SK-N-SH (cell line): ENCODE measurements around the gene CBLN4. TPM values are rescaled to one million over a fixed set of nuclear protein-coding genes. Genes with fewer than 3 reads are reported as not detected.
A peak's percentile ranks its signal among the peaks of the same experiment; 100 is the strongest.

Experiments
- CTCF ChIA-PET: fragments of 300-600, 350-600 bp; formaldehyde crosslinking; extraction: SDS; loops from one replicate; lab custom pipeline; 2021; lab: Yijun Ruan, JAX
- POLR2A ChIA-PET: fragments of 350-600 bp; sonication (Branson Sonifier 250); formaldehyde crosslinking; extraction: SDS; loops from one replicate; lab custom pipeline; 2020; ENCODE audit warnings: antibody characterized with exemption, inconsistent platforms; lab: Yijun Ruan, JAX
- DNase-seq: peaks from one replicate; pipeline ENCODE4 v3.0.0; 2012
- H2AFZ ChIP-seq: fragments of 200-600 bp; sonication (generic); 2 replicates; pipeline ENCODE4 v1.8.1; 2016; ENCODE audit warnings: antibody characterized with exemption, mild to moderate bottlenecking, low read depth
- H3F3A ChIP-seq: fragments of 200-600 bp; sonication (generic); replicated peaks from 2 replicates; pipeline ENCODE3; 2016; ENCODE audit warnings: antibody characterized with exemption, mild to moderate bottlenecking; ENCODE audit not compliant: insufficient read depth
- H3K27ac ChIP-seq, 2 experiments: fragments of 200-500 bp in 1 of 2; fragments of 200-600 bp in 1 of 2; sonication (Bioruptor generic) in 1 of 2; sonication (generic), shearing (Covaris generic) in 1 of 2; 2 replicates each; pipeline versions ENCODE4 v1.5.1 to v1.6.1; 2014 to 2016; ENCODE audit warnings: low read depth in 2 of 2, inconsistent platforms in 1 of 2, low read length in 1 of 2, mild to moderate bottlenecking in 1 of 2, mixed read lengths in 1 of 2
- H3K27me3 ChIP-seq: fragments of 200-600 bp; sonication (generic), shearing (Covaris generic); 2 replicates; pipeline ENCODE4 v1.6.1; 2016; ENCODE audit warnings: mixed run types; ENCODE audit not compliant: insufficient read depth
- H3K36me3 ChIP-seq, 2 experiments: fragments of 200-500 bp in 1 of 2; fragments of 200-600 bp in 1 of 2; sonication (Bioruptor generic) in 1 of 2; sonication (generic) in 1 of 2; replicated peaks in 1 of 2; 2 replicates each; pipeline versions ENCODE3 to v1.5.1; 2014 to 2016; ENCODE audit warnings: low read length in 1 of 2, mild to moderate bottlenecking in 1 of 2; ENCODE audit not compliant: insufficient read depth in 2 of 2, control insufficient read depth in 1 of 2
- H3K4me1 ChIP-seq, 2 experiments: fragments of 200-500 bp in 1 of 2; fragments of 200-600 bp in 1 of 2; sonication (Bioruptor generic) in 1 of 2; sonication (generic), shearing (Covaris generic) in 1 of 2; 2 replicates each; pipeline versions ENCODE4 v1.5.1 to v1.6.1; 2014 to 2016; ENCODE audit warnings: low read depth in 1 of 2, low read length in 1 of 2, mixed run types in 1 of 2; ENCODE audit not compliant: insufficient read depth in 2 of 2, control insufficient read depth in 1 of 2
- H3K4me2 ChIP-seq: fragments of 200-600 bp; sonication (generic), shearing (Covaris generic); 2 replicates; pipeline ENCODE4 v1.6.1; 2017; ENCODE audit warnings: mixed run types
- H3K4me3 ChIP-seq, 2 experiments: fragments of 200-500 bp in 1 of 2; fragments of 200-600 bp in 1 of 2; sonication (Bioruptor generic) in 1 of 2; sonication (generic), shearing (Covaris generic) in 1 of 2; 2 replicates each; pipeline versions ENCODE4 v1.5.1 to v1.8.1; 2014 to 2016; ENCODE audit warnings: low read depth in 2 of 2, inconsistent platforms in 1 of 2, low read length in 1 of 2, mild to moderate bottlenecking in 1 of 2, mixed read lengths in 1 of 2, moderate library complexity in 1 of 2
- H3K79me2 ChIP-seq: fragments of 200-600 bp; sonication (generic); 2 replicates; pipeline ENCODE4 v1.8.1; 2017; ENCODE audit warnings: mild to moderate bottlenecking; ENCODE audit not compliant: insufficient read depth
- H3K9ac ChIP-seq: fragments of 200-600 bp; sonication (generic); 2 replicates; pipeline ENCODE4 v1.6.1; 2017; ENCODE audit warnings: mixed run types
- H3K9me2 ChIP-seq: fragments of 200-600 bp; sonication (generic); 2 replicates; pipeline ENCODE4 v1.6.1; 2017; ENCODE audit warnings: mixed run types
- H3K9me3 ChIP-seq: fragments of 200-600 bp; sonication (generic); 2 replicates; pipeline ENCODE4 v1.6.1; 2017; ENCODE audit warnings: mixed run types, mild to moderate bottlenecking, moderate library complexity
- H4K20me1 ChIP-seq: fragments of 200-600 bp; sonication (generic); 2 replicates; pipeline ENCODE4 v1.6.1; 2017; ENCODE audit warnings: mild to moderate bottlenecking, mixed run types; ENCODE audit not compliant: insufficient read depth
- CHD2 ChIP-seq: fragments of 150-350 bp; IDR thresholded peaks from 2 replicates; pipeline ENCODE4 v1.6.1; 2018; ENCODE audit warnings: low read length; ENCODE audit not compliant: partially characterized antibody
- EP300 ChIP-seq, 2 experiments: IDR thresholded peaks; 2 replicates each; pipeline versions ENCODE4 v1.4.0 to v1.6.1; 2012; ENCODE audit warnings: borderline replicate concordance in 1 of 2, low read depth in 1 of 2, low read length in 1 of 2
- FOXM1 ChIP-seq: IDR thresholded peaks from 2 replicates; pipeline ENCODE4 v1.4.0; 2012; ENCODE audit warnings: low read depth, mild to moderate bottlenecking
- GATA2 ChIP-seq: sonication (generic); formaldehyde crosslinking; IDR thresholded peaks from 2 replicates; pipeline ENCODE4 v1.5.0; 2020; ENCODE audit warnings: mild to moderate bottlenecking, missing genetic modification reagents
- IRF3 ChIP-seq: fragments of 150-350 bp; IDR thresholded peaks from 2 replicates; pipeline ENCODE4 v1.6.1; 2016; ENCODE audit warnings: mild to moderate bottlenecking, low read depth, low read length
- MEF2A ChIP-seq: IDR thresholded peaks from 2 replicates; pipeline ENCODE4 v1.4.0; 2012; ENCODE audit warnings: low read depth, borderline replicate concordance
- PBX3 ChIP-seq: IDR thresholded peaks from 2 replicates; pipeline ENCODE4; 2012
- POLR2AphosphoS5 ChIP-seq: IDR thresholded peaks from 2 replicates; pipeline ENCODE4 v1.6.1; 2012; ENCODE audit warnings: low read depth, low read length
- RAD21 ChIP-seq: IDR thresholded peaks from 2 replicates; pipeline ENCODE4 v1.6.1; 2012; ENCODE audit warnings: mild to moderate bottlenecking, low read length
- RCOR1 ChIP-seq: fragments of 150-350 bp; IDR thresholded peaks from 2 replicates; pipeline ENCODE4 v1.6.1; 2017; ENCODE audit warnings: antibody characterized with exemption, low read length
- REST ChIP-seq: IDR thresholded peaks from 2 replicates; pipeline ENCODE4 v1.6.1; 2012; ENCODE audit warnings: mild to moderate bottlenecking, low read depth, low read length, moderate library complexity
- RXRA ChIP-seq: IDR thresholded peaks from 2 replicates; pipeline ENCODE4 v1.4.0; 2012; ENCODE audit warnings: low read depth, mild to moderate bottlenecking, borderline replicate concordance
- SIN3A ChIP-seq: IDR thresholded peaks from 2 replicates; pipeline ENCODE4 v1.6.1; 2012; ENCODE audit warnings: low read depth, mild to moderate bottlenecking, low read length, moderate library complexity, borderline replicate concordance
- SMC3 ChIP-seq: IDR thresholded peaks from 2 replicates; pipeline ENCODE4 v1.6.1; 2012; ENCODE audit warnings: low read depth, low read length, improper control_type of control experiment
- TAF1 ChIP-seq: IDR thresholded peaks from 2 replicates; pipeline ENCODE4 v1.6.1; 2012; ENCODE audit warnings: low read depth, mild to moderate bottlenecking, low read length, moderate library complexity, borderline replicate concordance
- TCF12 ChIP-seq: IDR thresholded peaks from 2 replicates; pipeline ENCODE4 v1.4.0; 2012
- YY1 ChIP-seq: IDR thresholded peaks from 2 replicates; pipeline ENCODE4 v1.4.0; 2012; ENCODE audit warnings: low read depth, mild to moderate bottlenecking
- WGBS: methylation state at CpG from one replicate; pipeline ENCODE4 v1.1.6; 2017; ENCODE audit warnings: low lambda C conversion rate; 5-methylcytosine and 5-hydroxymethylcytosine counted together
- polyA plus RNA-seq, 3 experiments: library from polyadenylated mRNA; depleted of rRNA; stranded (reverse); fragments of >200 nt; gene quantifications; 2 replicates each; pipeline ENCODE4 v1.2.3, GENCODE V29; 2012
- TF ChIP-seq, protein P1 (sequence below): IDR thresholded peaks from 2 replicates; pipeline ENCODE4 v1.4.0; 2012; ENCODE audit warnings: low read depth, borderline replicate concordance
- TF ChIP-seq, protein P2 (sequence below): IDR thresholded peaks from 2 replicates; pipeline ENCODE4 v1.4.0; 2012; ENCODE audit warnings: low read depth, borderline replicate concordance

Gene CBLN4
- polyA plus RNA-seq, 1 of the 3 experiments (the other 2 are of a cell fraction): not detected

DNA sequence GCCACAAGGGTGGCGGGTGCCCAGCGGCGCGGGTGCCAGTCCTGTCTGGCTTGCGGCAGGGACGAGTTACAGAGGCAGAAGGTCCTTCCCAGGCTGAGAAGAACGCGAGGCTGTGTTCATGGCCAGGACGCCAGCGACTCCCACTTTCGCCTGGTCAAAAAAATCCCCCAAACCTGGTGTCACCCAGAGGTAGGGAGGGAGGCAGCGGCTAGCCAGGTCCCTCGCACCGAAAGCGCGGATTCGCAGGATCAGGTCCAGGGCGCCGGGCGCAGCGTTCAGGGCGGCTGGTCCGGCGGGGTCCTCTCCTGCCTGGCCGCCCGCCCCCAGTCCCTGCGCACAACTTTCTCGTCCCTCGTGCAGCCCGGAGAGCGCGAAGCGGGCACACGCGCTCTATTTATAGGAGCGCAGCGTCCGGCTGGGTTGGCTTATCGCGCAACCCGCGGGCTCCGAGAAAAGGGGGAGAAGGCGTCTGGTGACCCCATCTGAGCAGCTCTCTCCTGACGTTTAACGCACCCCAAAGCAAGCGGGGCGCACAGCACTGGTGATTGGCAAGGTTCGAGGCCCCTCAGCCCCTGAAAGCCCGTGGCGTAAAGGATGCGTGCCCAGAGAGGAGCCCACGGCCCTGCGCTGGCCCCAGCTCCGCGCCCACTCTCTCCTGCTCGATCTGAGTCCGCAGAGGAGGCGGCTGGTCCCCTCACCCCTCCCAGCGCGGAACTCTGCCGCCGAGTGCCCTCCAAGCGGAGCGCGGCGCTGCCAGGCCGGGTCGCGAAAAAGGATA is 519 bp downstream of the CBLN4 start:
- WGBS: 22% methylated on average over 30 of the region's 70 CpGs

More for the DNA sequence above, 519 bp downstream of the CBLN4 start:
- H3K4me2 ChIP-seq: no peak overlapping the region
- CTCF ChIA-PET: interaction anchor here (0.8 kb wide), 1 partner anchor 95 kb away, joined by 3 read pairs; no protein-coding TSS in a partner anchor
- no peaks in the 10 kb centered on the region for H3F3A ChIP-seq
- H3K4me1 ChIP-seq: peaks cover 0 to 19% of the 10 kb centered on the region in 2 experiments; a peak in 1 of 4 replicates
- H3K36me3 ChIP-seq: no peaks in the 10 kb centered on the region
- no peak overlapping the region for H3K27ac ChIP-seq
- POLR2A ChIA-PET: no interaction called here
- H3K9ac ChIP-seq: no peak overlapping the region
- H3K9me3 ChIP-seq: no peaks in the 10 kb centered on the region
- H3K79me2 ChIP-seq: no peaks in the 10 kb centered on the region
- peak; percentile 75 for DNase-seq
- H3K27me3 ChIP-seq: no peaks in the 10 kb centered on the region
- peak overlapping the region in 1 of 2 experiments; percentile 37; a peak in 2 of 4 replicates for H3K4me3 ChIP-seq
- TF ChIP-seq FOXM1: no peak
- TF ChIP-seq POLR2AphosphoS5: no peak
- TF ChIP-seq SIN3A: no peak
- no peak for TF ChIP-seq SMC3
- TF ChIP-seq TCF12: no peak
- TF ChIP-seq PBX3: no peak
- TF ChIP-seq GATA2: no peak
- no peak for TF ChIP-seq MEF2A
- TF ChIP-seq RAD21: no peak
- TF ChIP-seq EP300 (IDR thresholded peaks at IDR 0.05; ENCODE audit: borderline replicate concordance in 1 of 2, low read depth in 1 of 2, low read length in 1 of 2): no peak
- TF ChIP-seq IRF3: no peak
- TF ChIP-seq RXRA: no peak
- TF ChIP-seq YY1: no peak
- TF ChIP-seq RCOR1: no peak
- TF ChIP-seq CHD2: no peak
- TF ChIP-seq REST: no peak
- TF ChIP-seq, protein P1, sequence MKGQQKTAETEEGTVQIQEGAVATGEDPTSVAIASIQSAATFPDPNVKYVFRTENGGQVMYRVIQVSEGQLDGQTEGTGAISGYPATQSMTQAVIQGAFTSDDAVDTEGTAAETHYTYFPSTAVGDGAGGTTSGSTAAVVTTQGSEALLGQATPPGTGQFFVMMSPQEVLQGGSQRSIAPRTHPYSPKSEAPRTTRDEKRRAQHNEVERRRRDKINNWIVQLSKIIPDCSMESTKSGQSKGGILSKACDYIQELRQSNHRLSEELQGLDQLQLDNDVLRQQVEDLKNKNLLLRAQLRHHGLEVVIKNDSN: no peak
- TF ChIP-seq, protein P2, sequence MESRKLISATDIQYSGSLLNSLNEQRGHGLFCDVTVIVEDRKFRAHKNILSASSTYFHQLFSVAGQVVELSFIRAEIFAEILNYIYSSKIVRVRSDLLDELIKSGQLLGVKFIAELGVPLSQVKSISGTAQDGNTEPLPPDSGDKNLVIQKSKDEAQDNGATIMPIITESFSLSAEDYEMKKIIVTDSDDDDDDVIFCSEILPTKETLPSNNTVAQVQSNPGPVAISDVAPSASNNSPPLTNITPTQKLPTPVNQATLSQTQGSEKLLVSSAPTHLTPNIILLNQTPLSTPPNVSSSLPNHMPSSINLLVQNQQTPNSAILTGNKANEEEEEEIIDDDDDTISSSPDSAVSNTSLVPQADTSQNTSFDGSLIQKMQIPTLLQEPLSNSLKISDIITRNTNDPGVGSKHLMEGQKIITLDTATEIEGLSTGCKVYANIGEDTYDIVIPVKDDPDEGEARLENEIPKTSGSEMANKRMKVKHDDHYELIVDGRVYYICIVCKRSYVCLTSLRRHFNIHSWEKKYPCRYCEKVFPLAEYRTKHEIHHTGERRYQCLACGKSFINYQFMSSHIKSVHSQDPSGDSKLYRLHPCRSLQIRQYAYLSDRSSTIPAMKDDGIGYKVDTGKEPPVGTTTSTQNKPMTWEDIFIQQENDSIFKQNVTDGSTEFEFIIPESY: no peak
- no peak for TF ChIP-seq TAF1
- H4K20me1 ChIP-seq: no peaks in the 10 kb centered on the region
- H3K9me2 ChIP-seq: no peaks in the 10 kb centered on the region
- H2AFZ ChIP-seq: no peak overlapping the region
